B cell (primary cell): ENCODE data around the gene GLB1L3.

Experiments used
- EZH2 ChIP-seq: IDR thresholded peaks from 2 replicates; pipeline ENCODE4 v1.6.1; 2012; ENCODE audit warnings: borderline replicate concordance, low read depth, mild to moderate bottlenecking, moderate library complexity, low read length; ENCODE audit not compliant: insufficient read depth, poor library complexity, severe bottlenecking
- TF ChIP-seq, protein P1 (sequence below): fragments of 200-600 bp; IDR thresholded peaks from one replicate; pipeline ENCODE4 v1.8.0; 2022; ENCODE audit warnings: antibody characterized with exemption, mild to moderate bottlenecking

DNA sequence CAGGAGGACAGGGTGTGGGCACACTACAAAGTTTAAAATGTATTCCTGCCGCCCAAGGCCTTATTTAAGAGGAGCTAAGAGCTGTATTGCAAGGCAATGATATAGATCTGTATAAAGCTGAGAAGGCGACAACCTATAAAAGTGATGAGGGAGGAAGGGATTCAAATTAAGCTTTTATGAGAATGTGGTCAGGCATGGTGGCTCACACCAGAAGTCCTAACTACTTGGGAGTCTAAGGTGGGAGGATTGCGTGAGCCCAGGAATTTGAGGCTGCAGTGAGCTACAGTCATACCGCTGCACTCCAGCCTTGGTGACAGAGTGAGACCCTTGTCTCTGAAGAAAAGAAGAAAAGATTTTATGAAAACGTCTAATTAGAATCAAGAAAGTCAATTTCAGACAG lies 9.7 kb upstream of the GLB1L3 start:
- TF ChIP-seq, protein P1, sequence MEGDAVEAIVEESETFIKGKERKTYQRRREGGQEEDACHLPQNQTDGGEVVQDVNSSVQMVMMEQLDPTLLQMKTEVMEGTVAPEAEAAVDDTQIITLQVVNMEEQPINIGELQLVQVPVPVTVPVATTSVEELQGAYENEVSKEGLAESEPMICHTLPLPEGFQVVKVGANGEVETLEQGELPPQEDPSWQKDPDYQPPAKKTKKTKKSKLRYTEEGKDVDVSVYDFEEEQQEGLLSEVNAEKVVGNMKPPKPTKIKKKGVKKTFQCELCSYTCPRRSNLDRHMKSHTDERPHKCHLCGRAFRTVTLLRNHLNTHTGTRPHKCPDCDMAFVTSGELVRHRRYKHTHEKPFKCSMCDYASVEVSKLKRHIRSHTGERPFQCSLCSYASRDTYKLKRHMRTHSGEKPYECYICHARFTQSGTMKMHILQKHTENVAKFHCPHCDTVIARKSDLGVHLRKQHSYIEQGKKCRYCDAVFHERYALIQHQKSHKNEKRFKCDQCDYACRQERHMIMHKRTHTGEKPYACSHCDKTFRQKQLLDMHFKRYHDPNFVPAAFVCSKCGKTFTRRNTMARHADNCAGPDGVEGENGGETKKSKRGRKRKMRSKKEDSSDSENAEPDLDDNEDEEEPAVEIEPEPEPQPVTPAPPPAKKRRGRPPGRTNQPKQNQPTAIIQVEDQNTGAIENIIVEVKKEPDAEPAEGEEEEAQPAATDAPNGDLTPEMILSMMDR = no peak
- TF ChIP-seq EZH2 = no peak
